NCI-H2227 treated with DMSO at 0.1 percent for 48 hours (cell line): Measurements from ENCODE around the gene NLRC3.

Experiments
- DNase-seq: peaks from one replicate; lab custom pipeline; 2025; lab: John Stamatoyannopoulos, UW

Gene NLRC3

GRCh38 chr16:3580251-3580651 lies 3.0 kb upstream of the NLRC3 start:
- no peak for DNase-seq

DNA sequence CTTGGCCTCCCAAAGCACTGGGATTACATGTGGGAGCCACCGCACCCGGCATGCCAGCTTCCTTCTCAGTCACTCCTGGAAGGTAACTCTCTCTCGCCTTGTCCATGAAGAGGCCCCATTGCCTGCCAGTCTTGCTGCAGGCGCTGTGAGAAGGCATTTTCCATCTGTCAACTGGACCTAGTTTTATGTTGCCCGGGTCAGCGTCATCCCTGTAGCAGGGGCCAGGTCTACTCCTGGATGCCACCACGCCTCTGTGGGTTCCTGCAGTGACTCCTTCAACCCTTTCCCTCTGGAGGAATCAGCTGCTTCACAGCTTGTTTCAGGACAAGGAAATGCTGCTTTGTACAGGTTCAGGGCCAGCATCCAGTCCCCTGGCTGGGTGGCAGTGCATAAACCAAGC lies 2.6 kb upstream of the NLRC3 start:
- DNase-seq: no peak

DNA sequence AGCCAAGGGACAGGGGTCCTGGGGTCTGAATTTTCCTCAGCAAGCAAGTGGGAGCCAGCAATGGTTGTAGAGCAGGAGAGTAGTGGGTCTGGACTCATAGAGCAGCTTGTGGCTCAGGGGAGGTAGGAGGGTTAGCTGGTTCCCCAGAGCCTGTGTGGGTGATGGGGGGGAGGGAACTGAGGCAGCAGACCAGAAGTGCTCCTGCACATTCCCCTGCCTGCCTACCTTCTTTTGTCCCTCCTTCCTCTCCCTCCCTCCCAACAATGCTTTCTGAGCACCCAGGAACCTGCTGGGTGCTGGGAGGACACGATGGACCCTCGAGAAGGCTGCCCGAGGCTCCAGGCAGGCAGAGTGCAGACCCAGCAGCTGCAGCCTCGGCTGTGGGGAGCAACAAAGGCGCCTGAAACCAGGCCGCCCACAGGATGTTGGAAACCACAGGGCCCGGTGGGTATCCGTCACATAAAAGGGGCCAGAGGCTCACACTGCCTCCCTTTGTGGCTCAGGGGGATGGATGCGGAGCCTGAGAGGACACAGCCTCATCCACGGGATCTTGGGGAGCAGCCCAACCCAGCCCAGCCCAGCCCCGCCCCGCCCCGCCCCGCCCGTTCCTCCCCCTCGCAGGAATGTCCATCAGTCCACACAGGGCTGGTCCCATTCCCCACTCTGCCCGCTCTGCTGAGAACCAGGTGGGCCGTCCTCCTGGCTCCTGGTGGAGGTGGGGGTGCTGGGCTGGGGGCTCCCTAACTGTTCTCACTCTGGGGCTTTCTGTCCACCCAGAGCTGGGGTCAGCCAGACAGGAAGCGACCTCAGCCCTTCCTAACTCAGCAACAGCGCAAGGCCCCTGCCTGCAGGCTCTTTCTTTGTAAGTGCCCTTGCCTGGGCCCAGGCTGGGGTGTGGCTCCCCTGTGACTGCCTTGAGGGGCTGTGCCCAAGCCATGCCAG lies 1.7 kb upstream of the NLRC3 start:
- no peak for DNase-seq

GRCh38 chr16:3578121-3578520 lies 918 bp upstream of the NLRC3 start:
- DNase-seq: no peak

DNA sequence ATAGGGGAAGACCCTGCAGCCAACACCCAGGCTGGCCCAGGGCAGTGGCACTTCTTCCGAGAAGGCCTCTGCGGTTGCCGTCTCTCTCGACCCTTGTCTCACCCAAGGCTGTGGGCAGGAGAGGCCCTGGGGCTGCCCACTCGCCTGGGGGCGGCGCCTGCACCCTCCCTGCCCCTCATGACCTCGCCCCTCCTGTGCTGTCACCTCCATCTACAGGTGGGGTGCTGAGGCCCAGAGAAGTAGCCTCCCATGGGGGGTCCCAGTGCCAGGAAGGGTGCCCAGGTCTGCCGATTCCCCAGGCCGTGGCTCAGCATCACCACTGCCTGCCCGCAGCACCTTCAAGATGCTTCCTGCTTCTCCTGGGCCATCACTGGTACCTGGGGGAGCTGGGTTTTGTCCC lies 992 bp downstream of the NLRC3 start:
- no peak for DNase-seq

GRCh38 chr16:3575491-3575890 lies 1.7 kb downstream of the NLRC3 start:
- DNase-seq: no peak

DNA sequence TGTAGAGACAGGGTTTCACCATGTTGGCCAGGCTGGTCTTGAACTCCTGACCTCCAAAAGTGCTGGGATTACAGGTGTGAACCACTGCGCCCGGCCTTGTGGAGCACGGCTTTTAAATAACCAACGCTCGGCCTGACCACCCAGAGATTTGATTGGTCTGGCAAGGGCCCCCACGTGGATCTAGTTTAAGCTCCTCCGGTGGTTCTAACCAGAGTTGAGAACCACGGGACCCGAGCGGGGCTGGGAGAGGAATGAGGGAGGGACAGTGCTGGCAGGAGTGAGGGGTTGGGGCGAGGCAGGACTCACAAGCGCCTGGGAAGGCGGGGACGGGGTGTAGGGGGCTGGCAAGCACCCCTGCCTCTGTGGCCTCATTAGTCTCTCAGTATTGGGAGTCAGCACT lies 3.0 kb downstream of the NLRC3 start:
- no peak for DNase-seq

DNA sequence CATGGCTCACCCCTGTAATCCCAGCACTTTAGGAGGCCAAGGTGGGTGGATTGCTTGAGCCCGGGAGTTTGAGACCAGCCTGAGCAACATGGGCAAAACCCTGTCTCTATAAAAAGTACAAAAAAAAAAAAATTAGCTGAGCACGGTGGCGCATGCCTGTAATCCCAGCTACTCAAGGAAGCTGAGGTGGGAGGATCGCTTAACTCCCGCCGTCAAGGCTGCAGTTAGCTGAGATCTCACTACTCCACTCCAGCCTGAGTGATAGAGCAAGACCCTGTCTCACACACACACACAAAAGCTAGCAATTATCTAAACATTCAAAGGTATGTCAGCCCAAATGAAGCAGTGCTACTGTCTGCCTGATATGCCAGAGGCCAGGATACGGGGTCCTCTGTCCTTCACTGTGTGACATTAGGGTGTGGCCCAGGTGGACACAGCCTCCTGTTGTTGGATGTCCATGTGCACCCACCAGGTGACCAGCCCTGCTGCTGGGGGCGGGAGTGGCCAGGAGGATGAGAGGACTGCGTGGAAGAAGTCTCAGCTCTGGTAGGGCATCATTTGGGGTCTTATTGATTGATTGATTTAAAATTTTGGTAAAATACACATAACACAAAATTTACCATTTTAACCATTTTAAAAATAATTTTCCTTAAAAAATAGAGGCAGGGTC lies 3.9 kb downstream of the NLRC3 start:
- DNase-seq: peak; percentile 55

DNA sequence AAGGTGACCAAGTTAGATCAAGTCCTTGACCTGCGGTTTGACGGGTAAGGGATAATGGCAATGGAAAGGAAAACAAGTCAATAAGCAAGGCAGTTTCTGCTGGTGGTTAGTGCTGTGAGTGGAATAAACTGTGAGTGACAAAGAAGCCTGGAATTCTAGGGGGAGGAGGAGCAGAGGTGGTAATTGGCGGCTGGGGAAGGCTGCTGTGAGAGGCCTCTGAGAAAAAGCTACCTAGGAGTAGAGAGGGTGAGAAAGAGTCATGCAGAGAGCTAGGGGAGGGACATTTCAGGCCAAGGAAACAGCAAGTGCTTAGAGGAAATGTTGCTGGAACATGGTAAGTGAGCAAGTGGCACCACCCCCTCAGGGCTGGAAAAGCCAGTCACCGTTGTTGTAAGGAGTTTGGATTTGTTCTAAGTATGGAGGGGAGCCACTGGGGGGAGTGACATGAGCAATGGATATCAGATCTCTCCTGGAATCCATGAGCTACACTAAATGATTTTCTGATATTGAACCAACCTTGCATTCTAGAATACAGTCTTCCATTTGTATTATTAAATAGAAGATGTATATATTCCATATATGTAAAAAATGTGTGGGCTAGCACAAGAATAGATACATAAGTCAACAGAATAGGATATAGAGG lies 6.7 kb downstream of the NLRC3 start:
- DNase-seq: no peak

GRCh38 chr16:3569851-3570250 lies 7.4 kb downstream of the NLRC3 start:
- no peak for DNase-seq

DNA sequence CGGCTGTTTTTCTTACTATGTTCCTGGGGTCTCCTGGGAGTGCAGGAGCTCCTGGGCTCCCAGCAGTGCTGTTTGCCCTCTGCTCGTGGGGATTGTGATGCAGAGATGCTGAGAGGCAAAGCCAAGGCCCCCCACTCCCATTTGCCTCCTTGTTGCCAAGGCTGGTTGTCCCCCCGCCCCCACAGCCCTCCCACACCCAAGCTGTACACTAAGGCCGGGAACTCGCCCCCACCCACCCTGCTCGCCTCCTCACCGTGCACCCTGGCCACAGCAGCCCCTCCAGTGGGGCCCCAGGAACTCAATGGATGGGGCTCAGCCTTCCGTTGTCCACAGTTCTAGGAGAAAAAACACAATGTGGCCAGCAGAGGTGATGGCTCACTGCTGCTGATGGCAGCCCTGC lies 10.2 kb downstream of the NLRC3 start:
- no peak for DNase-seq

DNA sequence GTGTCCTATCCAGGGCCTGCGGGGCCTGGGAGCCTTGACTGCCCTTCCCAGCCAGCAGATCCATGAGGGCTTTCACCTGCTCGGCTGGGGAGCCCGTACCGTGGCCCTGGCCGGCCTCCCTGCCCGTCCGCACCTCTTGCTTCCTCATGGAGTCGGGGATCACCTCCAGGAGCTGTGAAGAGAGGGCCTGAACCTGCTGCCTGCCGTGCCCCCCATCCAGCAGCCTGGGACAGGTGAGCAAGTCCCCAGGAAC lies 12.4 kb downstream of the NLRC3 start:
- no peak for DNase-seq

GRCh38 chr16:3564130-3564888 lies 12.9 kb downstream of the NLRC3 start:
- DNase-seq: no peak

- DNase-seq: no peak
Observed at GRCh38 chr16:3562914-3563480, 14.2 kb downstream of the NLRC3 start.

DNA sequence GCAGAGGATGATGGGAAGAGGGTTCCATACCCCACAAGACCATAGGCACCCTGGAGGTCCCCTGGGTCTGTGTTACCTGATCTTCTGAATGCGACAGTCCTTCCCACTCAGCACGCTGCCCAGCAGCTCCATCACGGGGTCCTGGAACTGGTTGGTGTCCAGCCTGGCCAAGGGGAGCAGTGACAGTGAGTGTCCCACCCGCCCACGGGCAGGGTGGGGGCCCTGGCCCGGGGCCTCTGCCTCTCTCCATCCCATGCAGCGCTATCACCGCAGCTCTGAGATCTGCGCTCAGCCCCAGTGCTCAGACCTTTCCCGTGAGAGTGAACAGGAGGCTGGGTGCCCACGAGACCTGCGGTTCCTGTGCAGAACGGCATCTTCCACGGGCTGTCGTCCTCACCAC lies 15.6 kb downstream of the NLRC3 start:
- DNase-seq: no peak

DNA sequence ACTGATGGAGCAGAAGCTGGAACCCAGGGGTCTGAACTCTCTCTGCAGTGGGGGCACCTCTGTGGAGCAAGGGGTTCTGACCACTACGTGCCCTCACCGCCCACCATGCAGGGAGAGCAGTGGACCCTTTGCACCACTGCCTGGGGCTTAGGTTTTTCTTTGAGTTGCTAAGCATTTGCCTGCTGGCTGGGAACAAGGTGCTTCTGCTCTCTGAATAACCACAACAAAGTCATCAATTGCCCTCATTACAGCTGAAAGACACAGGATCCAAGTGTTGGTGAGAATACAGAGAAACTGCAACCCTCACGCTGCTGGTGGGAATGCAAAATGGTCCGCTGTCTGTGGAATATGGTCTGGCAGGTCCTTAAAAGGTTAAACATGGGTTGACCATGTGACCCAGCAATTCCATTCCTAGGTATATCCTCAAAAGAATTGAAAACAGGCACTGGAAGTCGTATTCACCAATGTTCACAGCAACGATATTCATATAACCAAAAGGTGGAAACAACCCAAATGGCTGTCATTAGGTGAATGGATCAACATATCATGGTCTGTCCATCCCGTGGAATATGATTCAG lies 22.8 kb downstream of the NLRC3 start:
- DNase-seq: no peak

DNA sequence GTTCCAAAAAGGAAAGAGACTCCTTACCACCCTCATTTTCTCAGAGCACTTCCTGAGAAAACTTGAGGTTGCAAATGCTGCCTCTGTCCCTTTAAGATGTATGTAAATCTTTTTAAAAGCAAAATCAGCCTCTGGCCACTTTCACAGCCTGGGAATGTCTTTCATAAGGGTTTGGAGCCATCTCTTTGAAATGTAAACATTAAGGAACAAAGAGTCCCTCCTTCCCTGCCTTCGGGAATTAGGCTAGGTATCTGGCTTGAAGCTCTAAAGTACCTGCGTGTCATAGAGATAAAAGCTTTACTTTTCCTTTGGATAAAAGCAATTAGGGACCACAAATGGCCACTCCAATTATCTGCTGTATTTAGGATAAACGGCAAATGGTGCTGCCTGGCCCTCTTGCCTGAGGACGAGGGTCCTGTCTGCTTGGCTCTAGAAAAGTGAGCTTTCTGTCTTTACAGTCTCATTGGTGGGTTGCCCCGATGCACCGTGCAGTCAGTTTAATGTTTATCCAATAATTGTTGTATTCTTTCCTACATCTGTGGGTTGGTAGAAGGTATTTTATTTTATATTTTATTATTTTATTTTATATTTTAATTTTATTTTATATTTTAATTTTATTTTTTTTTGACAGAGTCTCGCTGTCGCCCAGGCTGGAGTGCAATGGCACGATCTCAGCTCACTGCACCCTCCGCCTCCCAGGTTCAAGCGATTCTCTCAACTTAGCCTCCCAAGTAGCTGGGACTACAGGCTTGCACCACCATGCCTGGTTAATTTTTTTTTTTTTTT lies 23.9 kb downstream of the NLRC3 start:
- peak; percentile 45 for DNase-seq

DNA sequence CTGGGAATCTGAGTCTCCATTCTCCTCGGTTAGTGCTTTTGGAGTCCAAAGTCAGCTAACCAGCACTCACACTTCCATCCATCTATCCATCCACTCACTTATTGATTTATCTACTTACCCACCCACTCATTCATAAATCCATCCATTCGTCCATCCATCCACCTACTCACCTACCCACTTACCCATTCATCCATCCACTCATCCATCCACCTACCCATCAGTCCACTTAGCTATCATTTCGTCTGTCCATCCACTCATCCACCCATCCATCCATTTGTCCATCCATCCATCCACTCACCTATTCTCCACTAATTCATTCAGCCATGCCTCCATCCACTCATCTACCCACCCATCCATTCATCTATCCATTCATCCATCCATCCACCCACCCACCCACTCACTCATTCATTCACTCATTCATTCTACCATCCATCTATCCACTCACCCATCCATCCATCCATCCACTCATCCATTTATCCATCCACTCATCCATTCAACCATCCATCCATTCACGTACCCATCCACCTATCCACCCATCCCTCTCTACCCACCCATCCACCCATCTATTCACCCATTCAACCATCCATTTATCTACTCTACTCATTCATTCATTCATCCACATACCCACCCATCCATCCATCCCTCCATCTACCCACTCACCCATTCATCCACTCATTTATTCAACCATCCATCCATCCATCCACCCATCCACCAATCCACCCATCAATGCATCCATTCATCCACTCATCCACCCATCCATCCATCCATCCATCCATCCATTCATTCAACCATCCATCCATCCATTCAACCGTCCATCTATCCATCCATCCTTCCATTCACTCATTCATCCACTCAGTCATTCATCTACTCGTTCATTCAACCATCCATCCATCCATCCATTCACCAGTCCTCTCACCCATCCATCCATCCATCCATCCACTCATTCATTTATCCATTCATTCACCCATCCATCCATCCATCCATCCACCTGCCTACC lies 26.1 kb downstream of the NLRC3 start:
- no peak for DNase-seq

DNA sequence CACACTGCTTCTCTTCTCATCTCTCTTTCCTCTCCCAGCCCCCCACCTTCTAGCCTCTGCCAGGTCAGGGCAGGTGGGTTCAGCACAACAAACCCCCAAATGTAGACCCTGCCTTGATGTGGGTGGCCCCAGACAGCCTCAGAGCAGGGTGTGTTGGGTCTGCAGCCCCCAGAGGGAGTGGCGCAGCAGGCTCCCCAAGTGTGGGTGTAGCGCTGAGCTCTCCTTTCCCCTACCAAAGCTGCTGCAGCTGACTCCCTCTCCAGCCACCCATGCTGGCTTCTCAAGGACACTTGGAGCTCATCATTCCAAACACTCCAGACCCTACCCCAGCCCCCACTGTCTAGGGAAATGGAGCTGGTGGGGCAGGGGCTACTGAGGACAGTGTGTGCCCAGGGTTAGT lies 27.3 kb downstream of the NLRC3 start:
- DNase-seq: no peak

DNA sequence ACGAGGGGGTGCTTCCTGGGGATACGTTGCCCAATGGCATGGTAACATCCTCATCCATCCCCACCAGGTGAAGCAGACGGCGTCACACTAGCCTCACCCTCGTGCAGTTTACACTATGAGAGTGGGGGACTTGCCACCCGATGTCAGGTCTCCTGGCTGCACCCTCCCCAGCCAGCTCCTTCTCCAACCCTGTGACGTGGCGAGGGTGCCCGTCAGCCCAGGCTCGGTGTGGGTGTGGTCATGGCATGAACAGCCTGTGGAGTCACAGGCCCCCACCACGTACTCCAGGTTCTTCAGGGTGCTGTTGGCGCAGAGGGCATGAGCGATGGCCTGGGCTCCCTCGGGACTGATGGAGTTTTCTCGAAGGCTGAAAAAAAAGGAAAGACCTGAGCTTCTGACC lies 28.3 kb downstream of the NLRC3 start:
- no peak for DNase-seq
